Kidney (tissue), 14 donors: Measurements from ENCODE around the gene XPO6. TPM values are rescaled to one million over a fixed set of nuclear protein-coding genes. Genes with fewer than 3 reads are reported as not detected.
A peak's percentile ranks its signal among the peaks of the same experiment; 100 is the strongest.

Experiments used
- DNase-seq, 5 donors: peaks; one replicate each; pipeline ENCODE4 v3.0.0-alpha.2; 2013 to 2020
- FAIRE-seq: peaks from 2 replicates; lab custom pipeline; 2012; peaks lifted over from hg19 to GRCh38; lab: Jason Lieb, UNC
- H3K27ac ChIP-seq, 2 donors: one replicate each; pipeline ENCODE4 v1.7.0; 2013; ENCODE audit warnings: low read depth in 2 of 2, low read length in 2 of 2, inconsistent platforms in 1 of 2
- H3K27me3 ChIP-seq: one replicate; pipeline ENCODE4 v1.7.1; 2013; ENCODE audit warnings: low read length, inconsistent platforms; ENCODE audit not compliant: control insufficient read depth, insufficient read depth
- H3K36me3 ChIP-seq, 3 donors: one replicate each; pipeline versions ENCODE4 v1.7.0 to v1.7.1; 2013; ENCODE audit warnings: low read length in 3 of 3, control low read depth in 1 of 3, inconsistent platforms in 1 of 3; ENCODE audit not compliant: insufficient read depth in 3 of 3, control insufficient read depth in 2 of 3
- H3K4me1 ChIP-seq, 3 donors: one replicate each; pipeline versions ENCODE4 v1.7.0 to v1.7.1; 2013; ENCODE audit warnings: low read length in 3 of 3, inconsistent platforms in 1 of 3, low read depth in 1 of 3; ENCODE audit not compliant: control insufficient read depth in 2 of 3, insufficient read depth in 2 of 3
- H3K4me3 ChIP-seq, 3 donors: one replicate each; pipeline versions ENCODE4 v1.7.0 to v1.8.1; 2013; ENCODE audit warnings: low read length in 3 of 3, control low read depth in 1 of 3, inconsistent platforms in 1 of 3
- H3K9ac ChIP-seq, 3 donors: one replicate each; pipeline versions ENCODE4 v1.7.0 to v1.7.1; 2013; ENCODE audit warnings: low read length in 3 of 3, control low read depth in 1 of 3, inconsistent platforms in 1 of 3
- H3K9me3 ChIP-seq, 3 donors: one replicate each; pipeline versions ENCODE4 v1.7.0 to v1.7.1; 2013; ENCODE audit warnings: low read length in 3 of 3, control low read depth in 1 of 3, inconsistent platforms in 1 of 3; ENCODE audit not compliant: control insufficient read depth in 2 of 3, insufficient read depth in 1 of 3
- CTCF ChIP-seq: IDR thresholded peaks from 3 replicates; pipeline ENCODE4 v1.5.1; 2012; ENCODE audit warnings: mild to moderate bottlenecking, moderate library complexity, borderline replicate concordance; ENCODE audit not compliant: insufficient read depth; ENCODE audit errors: extremely low read depth
- intact Hi-C: fragments of 100-400 bp; cut with DNase I; formaldehyde crosslinking; loops from one replicate; pipeline ENCODE4 v1.11.1; 2022
- polyA plus RNA-seq: library from polyadenylated mRNA; stranded (reverse); fragments of 350-450 nt; fragmentation: Illumina TruSeq; extraction: RNeasy Lipid Tissue Mini Kit (QIAGEN cat#74804); gene quantifications from one replicate; pipeline ENCODE4 v1.2.3, GENCODE V29; 2014; ENCODE audit warnings: low read depth, low replicate concordance; ENCODE audit not compliant: insufficient read depth
- total RNA-seq: library from RNA; stranded (reverse); fragmentation: NEBNext Ultra II Directional; extraction: Animal tissue kit (Norgen Biotek cat#: 25700); gene quantifications from one replicate; pipeline ENCODE4 v1.2.1, GENCODE V29; 2021
- donor health status: control.
- donor health status: control.
- donor health status: control.
- donor health status: control.
- donor health status: control.
- donor health status: DM: yes; HTN: yes; CAD: no.
- donor health status: Normal renal cell carcinoma (clear cell type).

Gene XPO6
- total and polyA plus RNA-seq, 2 donors from 2014 or later = 57.2 to 98.8 TPM

GRCh38 chr16:28212532-28212873 is 738 bp upstream of the XPO6 start:
- H3K4me3 ChIP-seq = peak overlapping the region; percentile 97 to 98 (median 97)
- H3K36me3 ChIP-seq = peaks cover 0 to 2% (median 0%) of the 10 kb centered on the region in 3 donors
- H3K9ac ChIP-seq = peak overlapping the region in 1 of 3 donors; percentile 91
- DNase-seq (no peak), FAIRE-seq (no peak)
- no peaks in the 10 kb centered on the region for H3K27me3 ChIP-seq
- no peaks in the 10 kb centered on the region for H3K9me3 ChIP-seq
- no peak overlapping the region for H3K27ac ChIP-seq
- peaks cover 0 to 10% (median 0%) of the 10 kb centered on the region in 3 donors for H3K4me1 ChIP-seq
- intact Hi-C loops = no loop called here
- TF ChIP-seq CTCF = no peak

- no peak for TF ChIP-seq CTCF
- DNase-seq (peak; percentile 46 to 92 (median 75)), FAIRE-seq (no peak)
- peak overlapping the region; percentile 59 to 72 for H3K27ac ChIP-seq
- H3K4me3 ChIP-seq = peak overlapping the region; percentile 55 to 97 (median 76)
- no peaks in the 10 kb centered on the region for H3K9me3 ChIP-seq
- H3K36me3 ChIP-seq = peaks cover 0 to 2% (median 0%) of the 10 kb centered on the region in 3 donors
- peaks cover 0 to 10% (median 0%) of the 10 kb centered on the region in 3 donors for H3K4me1 ChIP-seq
- no peaks in the 10 kb centered on the region for H3K27me3 ChIP-seq
- intact Hi-C loops = no loop called here
- peak overlapping the region; percentile 38 to 76 (median 41) for H3K9ac ChIP-seq
These were observed 681 bp downstream of the XPO6 start for GRCh38 chr16:28210979-28211588.

- peaks cover 0 to 10% (median 0%) of the 10 kb centered on the region in 3 donors for H3K4me1 ChIP-seq
- FAIRE-seq (no peak), DNase-seq (no peak)
- H3K9me3 ChIP-seq = no peaks in the 10 kb centered on the region
- no peak overlapping the region for H3K27ac ChIP-seq
- intact Hi-C loops = no loop called here
- H3K27me3 ChIP-seq = no peaks in the 10 kb centered on the region
- H3K36me3 ChIP-seq = peaks cover 0 to 5% (median 2%) of the 10 kb centered on the region in 3 donors
- peak overlapping the region in 1 of 3 donors; percentile 76 for H3K9ac ChIP-seq
- peak overlapping the region; percentile 23 to 97 (median 76) for H3K4me3 ChIP-seq
- TF ChIP-seq CTCF = no peak
These were observed 1.5 kb downstream of the XPO6 start for GRCh38 chr16:28210264-28210663.
